ENCODE measurements around the gene UBXN1.
"Not testable (repeated sequence)": the region's sequence is repeated elsewhere in the genome, so short reads cannot be mapped to it uniquely, and the experiment has no call there.

Gene UBXN1

GRCh38 chr11:62709247-62710000, 30.6 kb upstream of the UBXN1 start:
- peak; percentile 82 to 95 for DNase-seq (ENCODE audit: extremely low read depth in 1 of 2, low read depth in 1 of 2)

- peak in 1 of 2 donors; percentile 44 for DNase-seq (ENCODE audit: extremely low read depth in 1 of 2, low read depth in 1 of 2)
Observed at GRCh38 chr11:62708793-62709192, 29.9 kb upstream of the UBXN1 start.

- no peak for DNase-seq (ENCODE audit: extremely low read depth in 1 of 2, low read depth in 1 of 2)
Observed at GRCh38 chr11:62708392-62708791, 29.5 kb upstream of the UBXN1 start.

DNA sequence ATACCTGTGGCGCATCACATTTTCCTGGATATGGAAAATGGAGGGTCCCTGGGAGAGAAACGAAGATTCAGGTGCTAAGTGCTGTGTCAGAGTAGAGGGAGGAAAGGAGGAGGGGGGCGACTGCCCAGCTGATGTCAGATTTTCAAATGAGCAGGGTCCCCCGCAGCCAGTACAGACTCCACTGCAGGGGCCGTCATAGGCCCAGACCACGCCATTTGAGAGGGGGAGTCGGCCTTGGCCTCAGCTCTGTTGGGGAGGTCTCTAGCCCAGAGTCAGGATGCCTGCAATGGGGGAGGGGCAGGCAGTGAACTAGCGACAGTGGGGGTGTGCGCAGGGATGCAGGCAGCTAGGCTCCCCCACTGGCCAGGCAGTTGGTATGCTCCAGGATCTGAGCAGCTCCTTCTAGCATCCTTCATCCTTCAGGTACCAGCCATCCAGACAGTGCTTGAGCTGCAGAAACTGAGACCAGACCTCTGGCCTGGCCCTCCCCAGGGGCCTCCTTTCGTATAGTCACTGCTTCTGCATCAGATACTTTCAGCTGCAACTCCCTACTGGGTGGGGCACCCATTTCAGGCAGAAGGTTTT, 28.5 kb upstream of the UBXN1 start, which contains the start of the genes BSCL2 and GNG3:
TSS of gene BSCL2 (minus strand) at position 148 of the 585 bp plus-strand sequence. CDS start 229 bp downstream, outside the sequence.
TSS of gene GNG3 (plus strand) at position 400 of the 585 bp plus-strand sequence. CDS start 620 bp downstream, outside the sequence.
- DNase-seq (ENCODE audit: extremely low read depth in 1 of 2, low read depth in 1 of 2), result no peak

DNA sequence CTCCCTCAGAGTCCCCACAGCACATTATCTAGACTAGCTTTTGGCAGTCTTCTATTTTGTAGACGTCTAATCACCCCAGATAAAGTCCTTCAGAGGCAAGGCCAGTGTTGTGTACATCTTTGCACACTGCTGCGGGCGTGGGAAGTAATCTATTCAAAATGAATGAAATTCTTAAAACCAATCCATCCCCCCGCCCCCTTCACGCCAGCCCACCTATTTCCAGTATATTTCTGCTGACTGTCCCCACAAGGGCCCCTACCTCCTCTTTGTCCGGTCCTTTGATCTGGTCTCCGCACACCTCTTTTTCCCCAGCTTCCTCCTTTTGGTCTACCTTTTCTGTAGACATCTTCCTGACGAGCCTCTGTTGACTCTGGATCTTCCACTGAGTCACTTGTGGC, 28.0 kb upstream of the UBXN1 start:
- DNase-seq (ENCODE audit: extremely low read depth in 1 of 2, low read depth in 1 of 2), result no peak

GRCh38 chr11:62705880-62706849, 27.3 kb upstream of the UBXN1 start:
- peak; percentile 90 to 91 for DNase-seq (ENCODE audit: extremely low read depth in 1 of 2, low read depth in 1 of 2)

DNA sequence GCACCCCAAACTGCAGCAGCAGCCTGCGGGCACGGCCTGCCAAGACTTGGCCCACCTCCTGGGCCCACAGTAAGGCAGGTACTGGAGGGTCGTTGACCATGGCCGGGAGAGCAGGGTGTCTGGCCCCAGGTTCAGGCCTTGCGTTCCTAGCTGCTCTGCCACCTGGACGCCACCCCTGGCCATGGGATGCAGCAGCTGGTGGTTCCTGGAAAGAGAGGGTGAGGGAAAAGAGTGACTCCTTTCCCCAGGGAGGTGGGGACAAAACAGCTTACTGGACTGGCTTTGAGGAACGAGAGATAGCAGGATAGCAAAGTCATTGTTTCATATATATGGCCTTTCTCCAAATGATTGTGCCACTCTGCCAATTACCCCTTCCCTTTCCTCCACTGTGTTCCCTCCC, 26.5 kb upstream of the UBXN1 start:
- no peak for DNase-seq (ENCODE audit: extremely low read depth in 1 of 2, low read depth in 1 of 2)

GRCh38 chr11:62703921-62704320, 25.0 kb upstream of the UBXN1 start:
- DNase-seq (ENCODE audit: extremely low read depth in 1 of 2, low read depth in 1 of 2), result not testable (repeated sequence)

DNA sequence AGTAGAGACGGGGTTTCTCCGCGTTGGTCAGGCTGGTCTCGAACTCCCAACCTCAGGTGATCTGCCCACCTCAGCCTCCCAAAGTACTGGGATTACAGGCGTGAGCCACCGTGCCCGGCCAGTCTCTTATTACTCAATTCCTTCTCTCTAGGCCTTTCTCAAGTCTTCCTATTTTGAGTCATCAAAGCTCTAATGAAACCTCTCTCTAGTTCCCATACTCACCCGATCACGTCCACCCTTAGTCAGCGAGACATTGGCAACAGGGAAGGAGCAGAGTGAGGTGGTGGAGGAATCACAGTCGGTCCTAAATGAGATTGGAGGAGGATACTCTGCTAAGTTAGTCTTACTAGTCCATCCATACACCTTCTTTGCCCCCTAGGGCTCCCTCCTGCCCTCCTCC, 23.4 kb upstream of the UBXN1 start:
- DNase-seq (ENCODE audit: extremely low read depth in 1 of 2, low read depth in 1 of 2), result no peak

DNA sequence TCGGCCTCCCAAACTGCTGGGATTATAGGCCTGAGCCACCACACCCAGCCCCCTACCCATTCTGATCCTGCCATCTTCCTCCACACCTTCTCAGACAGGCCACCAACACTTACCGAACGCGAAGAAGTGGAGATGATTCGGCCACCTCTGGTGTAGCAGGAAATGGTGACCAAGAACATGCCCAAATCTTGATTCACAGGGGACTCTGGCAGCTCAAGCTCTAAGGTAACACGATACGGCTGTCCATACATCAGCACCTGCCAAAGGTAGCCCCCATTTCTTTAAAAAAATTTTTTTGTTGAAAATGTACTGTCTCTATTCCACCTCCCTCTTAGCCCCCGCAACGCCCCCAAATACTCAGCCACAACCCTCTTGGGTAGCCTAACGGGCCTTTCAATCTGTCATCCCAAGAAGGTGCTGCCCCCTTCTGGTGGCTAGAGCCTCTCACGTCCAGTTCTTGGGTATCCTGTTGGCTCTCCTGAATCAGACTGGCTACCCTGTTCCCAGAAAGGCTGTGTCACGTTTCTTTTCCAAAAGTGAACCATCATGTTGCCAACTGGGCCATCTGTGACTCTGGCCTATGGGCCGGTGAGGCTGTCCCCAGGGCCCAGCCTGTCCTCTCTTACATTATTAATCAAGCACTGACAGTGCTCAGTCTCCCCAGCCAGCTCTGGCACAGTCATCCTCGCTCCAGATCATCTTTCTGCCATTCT, 15.7 kb upstream of the UBXN1 start:
- peak in 1 of 2 donors; percentile 63 for DNase-seq (ENCODE audit: extremely low read depth in 1 of 2, low read depth in 1 of 2)

- DNase-seq (ENCODE audit: extremely low read depth in 1 of 2, low read depth in 1 of 2), result not testable (repeated sequence)
Observed at GRCh38 chr11:62693624-62694023, 14.8 kb upstream of the UBXN1 start.

- DNase-seq (ENCODE audit: extremely low read depth in 1 of 2, low read depth in 1 of 2), result no peak
Observed at GRCh38 chr11:62689421-62690183, 10.7 kb upstream of the UBXN1 start, which contains the start of gene LRRN4CL. LRRN4CL (minus strand) TSS chr11:62689530; CDS start chr11:62688508, 1,022 bp downstream.

GRCh38 chr11:62688491-62688890, 9.6 kb upstream of the UBXN1 start:
- DNase-seq (ENCODE audit: extremely low read depth in 1 of 2, low read depth in 1 of 2), result no peak

DNA sequence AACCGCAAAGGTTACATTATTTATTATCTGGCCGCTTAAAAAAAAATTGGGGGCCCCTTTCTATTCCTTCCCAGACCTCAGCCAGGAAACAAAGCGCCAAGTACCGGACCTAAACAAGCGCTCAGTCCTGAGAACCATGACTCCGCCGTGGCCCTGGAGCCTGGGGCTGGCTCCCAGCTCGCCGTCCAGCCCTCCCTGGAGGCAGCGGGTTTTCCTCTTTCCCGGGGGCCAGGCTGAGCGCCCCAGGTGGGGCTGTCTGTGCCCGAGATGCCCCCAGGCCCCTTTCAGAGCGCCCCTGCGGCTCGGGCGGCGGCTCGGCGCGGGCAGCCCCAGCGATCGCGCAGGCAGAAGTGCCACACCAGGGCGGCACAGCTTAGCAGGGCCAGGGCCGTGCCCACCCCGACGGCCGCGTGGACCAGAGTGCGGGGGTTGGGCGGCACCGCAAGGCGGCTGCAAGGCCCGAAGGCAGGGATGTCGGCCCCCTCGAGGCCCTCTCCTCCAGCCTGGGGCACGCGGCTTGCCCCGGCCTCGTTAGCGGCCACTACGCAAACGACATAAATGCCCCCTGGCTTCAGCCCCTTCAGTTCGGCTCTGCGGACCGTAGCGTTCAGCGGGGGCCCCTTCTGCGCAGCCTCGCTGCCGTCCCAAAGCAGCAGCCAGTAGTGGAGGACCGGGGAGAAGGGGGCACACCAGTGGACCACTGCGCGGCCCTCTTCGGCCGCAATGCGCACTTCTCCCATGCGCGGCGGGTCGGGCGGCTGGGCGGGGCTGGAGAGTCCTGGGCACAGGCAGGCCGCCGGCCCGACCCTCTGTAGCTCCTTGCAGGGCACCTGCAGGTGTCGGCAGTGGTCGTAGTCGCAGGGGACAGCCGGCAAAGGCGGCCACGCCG, 8.9 kb upstream of the UBXN1 start:
- no peak for DNase-seq (ENCODE audit: extremely low read depth in 1 of 2, low read depth in 1 of 2)

DNA sequence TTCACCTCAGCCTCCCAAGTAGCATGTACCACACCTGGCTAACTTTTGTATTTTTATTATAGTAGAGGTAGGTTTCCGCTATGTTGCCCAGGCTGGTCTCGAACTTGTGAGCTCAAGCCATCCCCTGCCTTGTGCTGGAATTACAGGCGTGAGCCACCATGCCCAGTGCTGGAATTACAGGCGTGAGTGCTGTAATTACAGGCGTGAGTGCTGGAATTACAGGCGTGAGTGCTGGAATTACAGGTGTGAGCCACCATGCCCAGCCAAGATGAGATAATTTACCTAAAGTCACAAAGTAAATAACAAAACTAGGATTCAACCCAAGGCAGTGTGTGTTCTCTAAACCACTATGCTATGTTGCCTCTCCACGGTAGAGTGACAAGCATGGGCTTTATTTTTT, 3.6 kb upstream of the UBXN1 start:
- no peak for DNase-seq (ENCODE audit: extremely low read depth in 1 of 2, low read depth in 1 of 2)

DNA sequence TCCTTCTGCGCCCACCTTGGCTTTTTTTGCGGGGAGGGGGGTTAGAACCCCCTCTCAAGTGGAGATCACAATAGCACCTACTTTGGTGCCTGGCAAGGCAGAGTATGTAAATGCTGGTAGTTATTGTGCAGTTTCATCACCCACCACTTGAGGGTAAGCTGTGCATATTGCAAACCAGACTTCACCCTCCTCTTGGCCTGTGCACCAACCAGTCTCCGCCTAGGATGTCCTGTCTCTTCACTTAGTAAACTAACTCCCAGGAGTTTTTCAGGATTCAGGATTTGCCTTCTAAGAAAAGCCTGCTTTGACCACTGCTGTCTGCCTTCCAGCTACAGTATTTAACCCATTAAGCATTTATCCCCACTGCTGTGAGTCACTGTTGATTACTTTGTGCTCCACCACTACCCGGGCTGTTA, 2.0 kb upstream of the UBXN1 start:
- no peak for DNase-seq (ENCODE audit: extremely low read depth in 1 of 2, low read depth in 1 of 2)

DNA sequence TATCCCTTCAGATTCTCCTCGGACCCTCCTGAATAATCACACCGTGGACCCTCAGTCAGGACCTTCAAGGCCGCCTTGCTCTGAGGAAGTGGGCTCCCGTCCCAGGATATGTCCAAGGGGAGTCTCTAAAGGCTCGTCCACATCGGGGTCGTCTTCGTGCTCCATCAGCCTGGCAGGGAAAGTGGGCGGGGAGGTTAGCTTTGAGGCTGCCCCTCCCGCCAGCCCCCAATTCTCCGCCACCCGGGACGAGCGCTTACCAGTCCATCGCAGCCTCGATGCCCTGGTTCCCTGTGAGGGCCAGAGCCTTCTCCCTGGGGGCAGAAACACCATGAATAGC, 472 bp downstream of the UBXN1 start:
- DNase-seq (ENCODE audit: extremely low read depth in 1 of 2, low read depth in 1 of 2), result no peak

DNA sequence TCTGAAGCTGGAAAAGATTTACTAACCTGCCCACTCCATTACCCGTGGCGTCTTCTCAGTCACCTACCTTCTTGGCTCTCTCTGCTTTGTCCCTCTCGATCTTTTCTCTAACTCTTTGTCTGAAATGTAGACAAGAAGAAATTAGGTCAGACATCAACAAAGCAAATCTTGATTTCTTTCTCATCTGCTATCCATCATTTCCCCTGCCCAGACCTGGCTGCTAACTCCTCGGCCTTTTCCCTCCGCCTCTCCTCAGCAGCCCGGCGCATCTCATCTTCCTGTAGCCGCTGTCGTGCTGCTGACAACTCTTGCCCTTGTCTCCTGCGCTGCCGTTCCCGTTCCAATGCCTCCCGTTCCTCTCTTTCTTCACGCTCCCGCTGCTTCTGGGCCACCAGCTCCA, 1.2 kb downstream of the UBXN1 start:
- no peak for DNase-seq (ENCODE audit: extremely low read depth in 1 of 2, low read depth in 1 of 2)

- no peak for DNase-seq (ENCODE audit: extremely low read depth in 1 of 2, low read depth in 1 of 2)
Observed at GRCh38 chr11:62677156-62677555, 1.7 kb downstream of the UBXN1 start.

All from stimulated activated CD8-positive, alpha-beta memory T cell treated with anti-CD3 and anti-CD28 coated beads, Interleukin-7, amount 100 ng/mL, for 48 hours (primary cell).